Measurements from ENCODE around the gene CBX3.

DNA sequence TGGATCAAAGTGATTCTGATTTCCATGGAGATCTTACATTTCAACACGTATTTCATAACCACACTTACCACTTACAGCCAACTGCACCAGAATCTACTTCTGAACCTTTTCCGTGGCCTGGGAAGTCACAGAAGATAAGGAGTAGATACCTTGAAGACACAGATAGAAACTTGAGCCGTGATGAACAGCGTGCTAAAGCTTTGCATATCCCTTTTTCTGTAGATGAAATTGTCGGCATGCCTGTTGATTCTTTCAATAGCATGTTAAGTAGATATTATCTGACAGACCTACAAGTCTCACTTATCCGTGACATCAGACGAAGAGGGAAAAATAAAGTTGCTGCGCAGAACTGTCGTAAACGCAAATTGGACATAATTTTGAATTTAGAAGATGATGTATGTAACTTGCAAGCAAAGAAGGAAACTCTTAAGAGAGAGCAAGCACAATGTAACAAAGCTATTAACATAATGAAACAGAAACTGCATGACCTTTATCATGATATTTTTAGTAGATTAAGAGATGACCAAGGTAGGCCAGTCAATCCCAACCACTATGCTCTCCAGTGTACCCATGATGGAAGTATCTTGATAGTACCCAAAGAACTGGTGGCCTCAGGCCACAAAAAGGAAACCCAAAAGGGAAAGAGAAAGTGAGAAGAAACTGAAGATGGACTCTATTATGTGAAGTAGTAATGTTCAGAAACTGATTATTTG lies 16.3 kb upstream of the CBX3 start:
- TF ChIP-seq CTCF (conservative IDR thresholded peaks at IDR 0.05) (0 out of 2 replicates have a peak, but pooled peaks have one; percentile 5), EZH2 (IDR thresholded peaks at IDR 0.05; ENCODE audit: low read depth) (no peak)

Data from PC-9 (cell line).